HepG2 (cell line): ENCODE data around the gene PRKCI. TPM values are rescaled to one million over a fixed set of nuclear protein-coding genes. Genes with fewer than 3 reads are reported as not detected.

Source experiments
- ATAC-seq: fragments of 200-7000 bp; cut with Tn5 transposase; 3 replicates; pipeline ENCODE4 v1.9.1; 2020; ENCODE audit warnings: mild to moderate bottlenecking, moderate library complexity
- BruUV-seq: library from RNA; stranded (reverse); fragments of 400-500 nt; replicated peaks from 2 replicates; lab custom pipeline; 2021; lab: Mats Ljungman, UMichigan
- CTCF ChIA-PET: fragments of 300-600 bp; formaldehyde crosslinking; extraction: SDS; loops from one replicate; lab custom pipeline; 2021; ENCODE audit warnings: low total read pairs, inconsistent platforms, low intra/inter-chr PET ratio; lab: Yijun Ruan, JAX
- POLR2A ChIA-PET: fragments of 350-600 bp; sonication (Branson Sonifier 250); formaldehyde crosslinking; loops from one replicate; lab custom pipeline; 2020; ENCODE audit warnings: antibody characterized with exemption, inconsistent platforms; lab: Yijun Ruan, JAX
- DNase-seq: peaks from one replicate; pipeline ENCODE4 v3.0.0-alpha.2; 2015; ENCODE audit warnings: low spot score
- FAIRE-seq: peaks from 3 replicates; lab custom pipeline; 2011; peaks lifted over from hg19 to GRCh38; lab: Jason Lieb, UNC
- H2AFZ ChIP-seq: one replicate; pipeline ENCODE4 v1.6.1; 2011; ENCODE audit warnings: low read length, inconsistent platforms
- H3K27ac ChIP-seq: fragments of 300-600 bp; 3 replicates; pipeline ENCODE4 v1.8.0; 2011; ENCODE audit warnings: mixed run types, mild to moderate bottlenecking, mixed read lengths, low read length, inconsistent platforms; ENCODE audit not compliant: insufficient read depth; ENCODE audit errors: extremely low read length
- H3K27me3 ChIP-seq, 2 experiments: fragments of 200-600 bp in 1 of 2; 2 replicates in 1 of 2; 3 replicates in 1 of 2; pipeline versions ENCODE4 v1.6.0 to v1.8.0; 2011; ENCODE audit warnings: low read length in 2 of 2, mild to moderate bottlenecking in 2 of 2, moderate library complexity in 2 of 2, inconsistent platforms in 1 of 2; ENCODE audit not compliant: insufficient read depth in 2 of 2, control insufficient read depth in 1 of 2
- H3K36me3 ChIP-seq, 2 experiments: fragments of 200-600 bp in 1 of 2; replicated peaks in 1 of 2; 2 replicates in 1 of 2; 3 replicates in 1 of 2; pipeline versions ENCODE4 v1.5.1 to v1.8.0; 2011; ENCODE audit warnings: low read length in 2 of 2, inconsistent platforms in 1 of 2; ENCODE audit not compliant: insufficient read depth in 2 of 2, control insufficient read depth in 1 of 2
- H3K4me1 ChIP-seq: 2 replicates; pipeline ENCODE4 v1.5.1; 2012; ENCODE audit warnings: low read length, inconsistent platforms; ENCODE audit not compliant: insufficient read depth
- H3K4me2 ChIP-seq: 2 replicates; pipeline ENCODE4 v1.6.0; 2011; ENCODE audit warnings: low read depth, low read length, inconsistent platforms
- H3K4me3 ChIP-seq, 3 experiments: fragments of 200-600 bp in 1 of 3; sonication (generic), shearing (Covaris generic) in 1 of 3; replicated peaks in 1 of 3; 2 replicates each; pipeline ENCODE4 v1.5.1; 2011 to 2016; ENCODE audit warnings: low read length in 3 of 3, inconsistent platforms in 2 of 3, low read depth in 2 of 3, mild to moderate bottlenecking in 2 of 3, control low read depth in 1 of 3, mixed read lengths in 1 of 3; ENCODE audit not compliant: insufficient read depth in 1 of 3
- H3K79me2 ChIP-seq: one replicate; pipeline ENCODE4 v1.6.1; 2011; ENCODE audit warnings: low read length, inconsistent platforms; ENCODE audit not compliant: insufficient read depth
- H3K9ac ChIP-seq: 2 replicates; pipeline ENCODE4 v1.6.0; 2011; ENCODE audit warnings: mild to moderate bottlenecking, low read depth, low read length, inconsistent platforms; ENCODE audit not compliant: insufficient read depth
- H3K9me3 ChIP-seq: 2 replicates; pipeline ENCODE4 v1.5.1; 2012; ENCODE audit warnings: mild to moderate bottlenecking, low read length
- H4K20me1 ChIP-seq: 2 replicates; pipeline ENCODE4 v1.6.0; 2011; ENCODE audit warnings: inconsistent platforms, mild to moderate bottlenecking, low read length, moderate library complexity; ENCODE audit not compliant: insufficient read depth
- CTCF ChIP-seq: sonication (generic); formaldehyde crosslinking; IDR thresholded peaks from 2 replicates; pipeline ENCODE4 v1.5.0; 2020; ENCODE audit warnings: mild to moderate bottlenecking, missing genetic modification reagents, moderate library complexity
- FOXO4 ChIP-seq: sonication (generic); formaldehyde crosslinking; conservative IDR thresholded peaks from 2 replicates; pipeline ENCODE4 v1.8.1; 2023; ENCODE audit warnings: missing genetic modification reagents
- PCBP1 ChIP-seq: fragments of 200-400 bp; formaldehyde crosslinking; IDR thresholded peaks from 2 replicates; pipeline ENCODE4 v1.6.1; 2017; ENCODE audit warnings: mild to moderate bottlenecking, low read depth, low read length, borderline replicate concordance
- SP1 ChIP-seq, 2 experiments: fragments of 450-650 bp in 1 of 2; sonication (generic) in 1 of 2; formaldehyde crosslinking in 1 of 2; IDR thresholded peaks; 2 replicates each; pipeline versions ENCODE4 v1.4.0 to v1.6.1; 2016 to 2020; ENCODE audit warnings: missing genetic modification reagents in 1 of 2
- ZFP37 ChIP-seq: sonication (generic); formaldehyde crosslinking; IDR thresholded peaks from 2 replicates; pipeline ENCODE4 v1.4.0; 2020; ENCODE audit warnings: missing genetic modification reagents, borderline replicate concordance
- WGBS: methylation state at CpG from one replicate; pipeline ENCODE4 v1.1.6; 2017; ENCODE audit warnings: low lambda C conversion rate; 5-methylcytosine and 5-hydroxymethylcytosine counted together
- in situ Hi-C: cut with HindIII; loops from 2 replicates; pipeline ENCODE4 v1.10.0; 2017; ENCODE audit warnings: low pct_unique_long_range_greater_than_20kb; ENCODE audit not compliant: extremely low pct_ligation_motif_present
- intact Hi-C: fragments of 100-400 bp; cut with micrococcal nuclease; formaldehyde crosslinking; loops from one replicate; pipeline ENCODE4 v1.10.0; 2022; ENCODE audit not compliant: unreplicated experiment
- polyA plus RNA-seq, 8 experiments: library from polyadenylated mRNA; depleted of rRNA in 3 of 8; stranded (reverse) in 7 of 8; unstranded in 1 of 8; fragments of >200 nt; fragmentation: Illumina TruSeq in 4 of 8; extraction: Trizol in 4 of 8; gene quantifications; 2 replicates each; pipeline versions ENCODE4 v1.2.1 to v1.2.3, GENCODE V29; 2011 to 2016; ENCODE audit warnings: low read depth in 4 of 8, missing spikeins in 1 of 8, mixed read lengths in 1 of 8; ENCODE audit not compliant: insufficient read depth in 1 of 8
- total RNA-seq, 5 experiments: library from RNA; depleted of rRNA; stranded (reverse); fragments of >200 nt; fragmentation: Illumina TruSeq; extraction: Trizol; gene quantifications; 2 replicates each; pipeline ENCODE4 v1.2.3, GENCODE V29; 2016; ENCODE audit warnings: low read depth in 1 of 5

Gene PRKCI
- total and polyA plus RNA-seq, 2 of the 13 experiments (the other 11 are each of a cell fraction or from before 2014, with no cell fraction given): 17.2 to 30.4 TPM

GRCh38 chr3:170274641-170275040 lies 52.4 kb downstream of the PRKCI start:
- in situ Hi-C loops: no loop called here
- CTCF ChIA-PET: no interaction called here

More at GRCh38 chr3:170274641-170275040, 52.4 kb downstream of the PRKCI start:
- BruUV-seq: no TSS peak
- Histone ChIP-seq H3K4me2 (no peak overlapping the region), H3K9ac (no peak overlapping the region), H3K79me2 (no peaks in the 10 kb centered on the region), H3K4me3 (no peak overlapping the region), H3K27me3 (no peaks in the 10 kb centered on the region), H3K27ac (no peak overlapping the region), H4K20me1 (no peaks in the 10 kb centered on the region), H3K4me1 (peaks cover 20% of the 10 kb centered on the region), H2AFZ (no peak overlapping the region), H3K9me3 (no peaks in the 10 kb centered on the region), H3K36me3 (peaks cover 4 to 41% of the 10 kb centered on the region in 2 experiments; a peak in 4 of 5 replicates)
- ATAC-seq (no peak), DNase-seq (no peak), FAIRE-seq (no peak)
- POLR2A ChIA-PET: no interaction called here
- intact Hi-C loops: loop anchor here (5.0 kb wide), 1 partner anchor 87 kb away; no protein-coding TSS in a partner anchor
- TF ChIP-seq PCBP1: no peak
- no peak for TF ChIP-seq CTCF (CRISPR knock-in tag)
- TF ChIP-seq SP1 (IDR thresholded peaks at IDR 0.05): no peak
- no peak for TF ChIP-seq SP1 (CRISPR knock-in tag; IDR thresholded peaks at IDR 0.05)
- TF ChIP-seq FOXO4 (CRISPR knock-in tag): no peak
- TF ChIP-seq ZFP37: no peak
- 97% methylated on average over 2 of the region's 2 CpGs for WGBS
